Keratinocyte (primary cell): ENCODE data around the gene GCNT1.

Source experiments
- CTCF ChIP-seq, 3 experiments: IDR thresholded peaks in 1 of 3; conservative IDR thresholded peaks in 1 of 3; optimal IDR thresholded peaks in 1 of 3; 2 replicates in 2 of 3; 3 replicates in 1 of 3; pipeline versions ENCODE3 to v1.5.1; 2011; ENCODE audit warnings: low read length in 3 of 3, mild to moderate bottlenecking in 3 of 3, moderate library complexity in 2 of 3, control low read depth in 1 of 3, inconsistent platforms in 1 of 3; ENCODE audit not compliant: insufficient read depth in 2 of 3; ENCODE audit errors: extremely low read depth in 1 of 3
- EZH2 ChIP-seq: IDR thresholded peaks from one replicate; pipeline ENCODE4 v1.6.1; 2012; ENCODE audit warnings: inconsistent platforms, mild to moderate bottlenecking, low read length, moderate library complexity

- TF ChIP-seq CTCF (optimal IDR thresholded peaks at IDR 0.05 in 1 of 3, IDR thresholded peaks at IDR 0.05 in 1 of 3, conservative IDR thresholded peaks at IDR 0.05 in 1 of 3; ENCODE audit: extremely low read depth in 1 of 3, insufficient read depth in 2 of 3, low read length in 3 of 3) (no peak), EZH2 (no peak)
These were observed 10.5 kb upstream of the GCNT1 start for GRCh38 chr9:76448501-76448900.
